Psoas muscle (tissue), 8 donors: ENCODE measurements around the gene MMEL1. TPM values are rescaled to one million over a fixed set of nuclear protein-coding genes. Genes with fewer than 3 reads are reported as not detected.
"Not testable (repeated sequence)": the region's sequence is repeated elsewhere in the genome, so short reads cannot be mapped to it uniquely, and the experiment has no call there.

ENCODE experiments used
- ATAC-seq, 4 donors: fragments of 200-7000 bp; cut with Tn5 transposase; one replicate each; pipeline ENCODE4 v1.9.1; 2020; ENCODE audit warnings: moderate library complexity in 3 of 4, mild to moderate bottlenecking in 2 of 4
- DNase-seq, 2 donors: peaks; one replicate each; pipeline ENCODE4 v3.0.0-alpha.2; 2020
- H3K27ac ChIP-seq: fragments of 200-600 bp; one replicate; pipeline ENCODE4 v1.8.0; 2022
- H3K27me3 ChIP-seq, 3 donors: fragments of 200-600 bp in 1 of 3; one replicate each; pipeline versions ENCODE4 v1.6.1 to v1.8.0; 2013 to 2022; ENCODE audit warnings: low read length in 2 of 3, mild to moderate bottlenecking in 2 of 3, moderate library complexity in 1 of 3; ENCODE audit not compliant: insufficient read depth in 3 of 3
- H3K36me3 ChIP-seq, 2 donors: fragments of 200-600 bp in 1 of 2; one replicate each; pipeline versions ENCODE4 v1.6.1 to v1.8.0; 2013 to 2022; ENCODE audit warnings: low read depth in 1 of 2, mild to moderate bottlenecking in 1 of 2, moderate library complexity in 1 of 2; ENCODE audit not compliant: insufficient read depth in 1 of 2
- H3K4me1 ChIP-seq: fragments of 200-600 bp; one replicate; pipeline ENCODE4 v1.8.0; 2022
- H3K4me3 ChIP-seq: fragments of 200-600 bp; one replicate; pipeline ENCODE4 v1.8.0; 2022; ENCODE audit warnings: mild to moderate bottlenecking
- H3K9me3 ChIP-seq: fragments of 200-600 bp; one replicate; pipeline ENCODE4 v1.8.0; 2022
- WGBS, 3 donors: extraction: QIAGEN DNeasy Blood & Tissue Kit; methylation state at CpG; one replicate each; pipeline versions ENCODE4 v1.1.6 to v1.1.7; 2013; 5-methylcytosine and 5-hydroxymethylcytosine counted together
- intact Hi-C, 2 donors: fragments of 100-400 bp; cut with DNase I; formaldehyde crosslinking; loops; one replicate each; pipeline versions ENCODE4 v1.11.0 to v1.14.2; 2022
- polyA plus RNA-seq, 3 donors: library from polyadenylated mRNA; stranded (reverse); fragments of 200-250 nt; gene quantifications; one replicate each; pipeline ENCODE4 v1.2.3, GENCODE V29; 2013
- total RNA-seq, 4 donors: library from RNA; stranded (reverse); fragmentation: NEBNext Ultra II Directional in 2 of 4; extraction: Animal tissue kit (Norgen Biotek cat#: 25700) in 2 of 4; gene quantifications; one replicate each; pipeline versions ENCODE4 v1.2.1 to v1.2.4, GENCODE V29; 2021 to 2023
- TF ChIP-seq, protein P1 (sequence below): fragments of 200-600 bp; IDR thresholded peaks from one replicate; pipeline ENCODE4 v1.8.0; 2022; ENCODE audit warnings: antibody characterized with exemption
- donor health status: healthy with polysubstance abuse.
- donor health status: DM: no; HTN: no; CAD: no; lungs with moderate emphysema.
- donor health status: Bipolar disorder and iron deficiency.
- donor health status: healthy.
- donor health status: DM: yes; HTN: yes; CAD: no.
- donor health status: DM: no; HTN: no; CAD: no.
- donor health status: DM: no; HTN: no; CAD: no.
- donor health status: DM: yes; HTN: yes; CAD: no.

Gene MMEL1
- total and polyA plus RNA-seq, 7 donors, result 0.08 to 0.89 (median 0.21) TPM; not detected in 2

DNA sequence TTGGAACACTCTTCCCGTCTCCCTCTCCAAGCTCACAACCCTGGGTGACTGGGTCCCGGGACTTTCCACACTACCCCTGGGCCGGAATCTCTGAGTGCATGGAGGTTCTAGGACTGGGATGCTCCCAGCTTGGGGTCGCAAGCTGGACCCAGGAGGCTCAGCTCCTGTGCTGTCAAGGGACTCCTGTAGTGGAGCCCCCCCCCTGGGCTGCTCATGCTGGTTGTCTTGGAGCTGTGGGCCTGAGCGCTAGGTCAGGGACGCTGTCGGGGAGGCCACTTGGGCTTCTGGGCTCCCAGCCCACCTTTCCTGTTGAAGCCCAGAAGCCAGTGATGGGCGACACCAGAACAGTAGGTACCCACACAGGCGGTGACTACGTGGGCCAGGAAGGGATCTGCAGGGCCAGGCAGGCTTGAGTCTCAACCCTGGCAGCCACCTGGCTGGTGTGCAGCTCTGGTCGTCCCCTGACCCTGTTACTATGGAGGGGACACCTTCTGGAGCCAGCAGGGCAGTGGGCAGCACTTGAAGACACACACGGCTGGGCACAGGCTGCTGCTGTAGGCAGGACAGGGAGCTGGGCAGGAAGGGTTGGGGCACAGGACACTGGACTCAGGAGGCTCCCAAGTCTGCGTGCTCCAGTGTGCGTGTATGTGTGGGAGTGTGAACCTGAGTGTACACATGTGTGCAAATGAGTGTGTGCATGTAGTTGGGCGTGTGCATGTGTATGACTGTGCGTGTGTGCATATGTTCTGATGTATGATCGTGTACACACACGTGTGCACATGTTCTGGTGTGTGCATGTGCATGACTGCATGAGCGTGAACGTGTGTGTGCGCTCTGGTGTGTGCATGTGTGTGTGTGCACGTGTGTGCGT is 3.0 kb downstream of the MMEL1 start:
- no peak overlapping the region for H3K4me3 ChIP-seq
- H3K27me3 ChIP-seq, result peaks cover 0 to 71% (median 15%) of the 10 kb centered on the region in 3 donors
- no peaks in the 10 kb centered on the region for H3K9me3 ChIP-seq
- TF ChIP-seq, protein P1, sequence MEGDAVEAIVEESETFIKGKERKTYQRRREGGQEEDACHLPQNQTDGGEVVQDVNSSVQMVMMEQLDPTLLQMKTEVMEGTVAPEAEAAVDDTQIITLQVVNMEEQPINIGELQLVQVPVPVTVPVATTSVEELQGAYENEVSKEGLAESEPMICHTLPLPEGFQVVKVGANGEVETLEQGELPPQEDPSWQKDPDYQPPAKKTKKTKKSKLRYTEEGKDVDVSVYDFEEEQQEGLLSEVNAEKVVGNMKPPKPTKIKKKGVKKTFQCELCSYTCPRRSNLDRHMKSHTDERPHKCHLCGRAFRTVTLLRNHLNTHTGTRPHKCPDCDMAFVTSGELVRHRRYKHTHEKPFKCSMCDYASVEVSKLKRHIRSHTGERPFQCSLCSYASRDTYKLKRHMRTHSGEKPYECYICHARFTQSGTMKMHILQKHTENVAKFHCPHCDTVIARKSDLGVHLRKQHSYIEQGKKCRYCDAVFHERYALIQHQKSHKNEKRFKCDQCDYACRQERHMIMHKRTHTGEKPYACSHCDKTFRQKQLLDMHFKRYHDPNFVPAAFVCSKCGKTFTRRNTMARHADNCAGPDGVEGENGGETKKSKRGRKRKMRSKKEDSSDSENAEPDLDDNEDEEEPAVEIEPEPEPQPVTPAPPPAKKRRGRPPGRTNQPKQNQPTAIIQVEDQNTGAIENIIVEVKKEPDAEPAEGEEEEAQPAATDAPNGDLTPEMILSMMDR, result no peak
- H3K27ac ChIP-seq, result no peak overlapping the region
- WGBS, 3 donors, result 80 to 83% (median 82%) methylated on average over 23 of the region's 23 CpGs
- no peaks in the 10 kb centered on the region for H3K4me1 ChIP-seq
- DNase-seq (no peak), ATAC-seq (no peak)
- intact Hi-C loops, result no loop called here
- H3K36me3 ChIP-seq, result no peaks in the 10 kb centered on the region

DNA sequence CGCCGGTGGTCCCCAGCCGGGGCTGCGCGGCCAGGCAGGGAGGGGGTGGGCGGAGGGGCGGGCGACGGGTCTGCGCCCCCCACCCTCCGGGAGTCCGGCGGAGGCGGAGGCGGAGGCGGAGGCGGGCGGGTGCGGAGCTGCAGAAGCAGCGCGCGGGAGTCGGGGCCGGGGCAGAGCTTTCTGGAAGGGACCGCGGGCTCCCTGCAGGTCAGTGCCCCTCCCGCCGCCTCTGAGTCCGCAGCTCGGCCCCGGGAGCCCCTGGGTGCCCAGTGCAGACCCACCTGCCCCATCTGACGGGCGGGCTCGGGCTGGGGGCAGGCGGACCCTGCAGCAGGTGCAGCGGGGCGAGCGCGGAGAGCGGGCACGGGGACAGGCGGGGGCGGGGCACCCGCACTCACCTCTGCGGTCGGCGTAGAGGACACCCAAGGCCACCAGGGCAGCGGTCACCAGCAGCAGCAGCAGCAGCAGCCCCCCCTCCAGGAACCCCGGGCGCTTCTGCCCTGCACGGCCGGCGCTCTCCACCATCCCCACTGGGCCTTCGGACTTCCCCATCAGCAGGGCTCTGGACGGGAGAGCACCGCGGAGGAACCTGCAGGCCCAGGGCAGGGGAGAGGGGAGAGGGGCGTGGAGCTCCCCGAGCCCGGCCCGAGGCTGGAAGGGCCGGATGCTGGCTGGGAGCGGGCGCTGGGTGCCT is 3.7 kb downstream of the MMEL1 start:
- Histone ChIP-seq H3K27me3 (peaks cover 0 to 72% (median 15%) of the 10 kb centered on the region in 3 donors), H3K4me3 (no peak overlapping the region), H3K36me3 (no peaks in the 10 kb centered on the region), H3K4me1 (no peaks in the 10 kb centered on the region), H3K27ac (no peak overlapping the region), H3K9me3 (no peaks in the 10 kb centered on the region)
- DNase-seq (no peak), ATAC-seq (no peak)
- intact Hi-C loops, result no loop called here
- 1 to 2% (median 1%) methylated on average over 23 to 64 of the region's 64 CpGs for WGBS, 3 donors
- TF ChIP-seq, protein P1, result no peak

DNA sequence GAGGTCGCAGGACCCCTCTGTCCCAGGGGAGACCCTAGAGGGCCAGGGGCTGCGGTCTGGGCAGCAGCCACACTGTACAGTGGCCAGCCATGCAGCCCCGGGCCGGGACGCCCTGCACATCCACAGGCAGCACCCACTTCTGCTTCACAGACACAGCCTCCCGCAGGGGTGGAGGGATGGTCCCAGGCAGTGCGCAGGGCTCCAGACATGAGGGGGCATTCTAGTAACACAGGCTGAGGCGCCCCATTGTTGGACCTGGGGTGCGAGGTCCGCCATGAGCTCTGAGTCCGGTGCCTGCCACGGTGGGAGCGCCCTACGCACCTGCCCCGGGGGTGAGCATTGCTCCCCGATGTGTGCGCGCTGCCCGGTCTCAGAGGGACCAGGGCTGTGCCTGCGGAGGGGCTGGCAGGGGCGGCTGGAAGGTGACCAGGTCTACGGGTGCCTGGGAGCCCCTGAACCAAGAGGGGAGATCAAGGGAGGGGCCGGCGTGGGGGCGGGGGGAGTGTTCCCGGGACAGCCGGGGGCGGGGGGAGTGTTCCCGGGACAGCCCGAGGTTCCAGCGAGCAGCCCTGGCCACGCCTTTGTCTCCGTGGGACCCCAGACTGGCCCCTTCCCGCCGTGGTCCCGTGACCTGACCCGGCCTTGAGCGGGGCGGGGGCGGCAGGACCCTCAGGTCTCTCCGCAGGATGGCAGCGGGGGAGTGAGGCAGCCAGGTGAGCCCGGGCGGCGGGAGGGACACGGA is 4.5 kb downstream of the MMEL1 start:
- TF ChIP-seq, protein P1, result no peak
- intact Hi-C loops, result no loop called here
- Histone ChIP-seq H3K9me3 (no peaks in the 10 kb centered on the region), H3K36me3 (no peaks in the 10 kb centered on the region), H3K27me3 (peaks cover 0 to 69% (median 15%) of the 10 kb centered on the region in 3 donors), H3K27ac (no peak overlapping the region), H3K4me1 (no peaks in the 10 kb centered on the region), H3K4me3 (no peak overlapping the region)
- 7 to 10% (median 8%) methylated on average over 35 to 46 of the region's 46 CpGs for WGBS, 3 donors
- no peak for DNase-seq
- ATAC-seq, result no peak

DNA sequence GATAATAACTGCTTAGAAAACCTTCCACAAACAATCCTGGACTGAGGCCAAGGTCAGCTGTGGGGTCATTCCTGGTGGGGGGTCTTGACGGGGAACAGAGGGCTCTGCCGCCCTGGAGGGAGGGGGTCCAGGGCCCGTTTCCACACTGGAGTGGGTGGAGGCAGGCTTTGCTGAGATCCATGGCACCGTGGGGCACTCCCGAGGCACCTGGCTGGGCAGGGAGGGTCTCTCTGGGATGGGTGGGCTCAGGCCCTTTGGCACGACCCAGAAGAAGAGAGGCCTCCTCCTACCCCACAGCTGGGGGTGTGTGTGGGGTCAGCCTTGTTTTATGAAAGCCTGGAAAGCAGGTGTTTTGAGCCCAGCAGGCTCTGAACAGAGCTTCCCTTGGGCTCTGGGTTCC is 5.1 kb downstream of the MMEL1 start:
- Histone ChIP-seq H3K36me3 (no peaks in the 10 kb centered on the region), H3K4me3 (no peak overlapping the region), H3K9me3 (no peaks in the 10 kb centered on the region), H3K27me3 (peaks cover 0 to 63% (median 12%) of the 10 kb centered on the region in 3 donors), H3K27ac (no peak overlapping the region), H3K4me1 (no peaks in the 10 kb centered on the region)
- intact Hi-C loops, result no loop called here
- no peak for ATAC-seq
- TF ChIP-seq, protein P1, result no peak
- no peak for DNase-seq
- WGBS, 3 donors, result 21 to 27% (median 24%) methylated on average over 6 of the region's 6 CpGs

DNA sequence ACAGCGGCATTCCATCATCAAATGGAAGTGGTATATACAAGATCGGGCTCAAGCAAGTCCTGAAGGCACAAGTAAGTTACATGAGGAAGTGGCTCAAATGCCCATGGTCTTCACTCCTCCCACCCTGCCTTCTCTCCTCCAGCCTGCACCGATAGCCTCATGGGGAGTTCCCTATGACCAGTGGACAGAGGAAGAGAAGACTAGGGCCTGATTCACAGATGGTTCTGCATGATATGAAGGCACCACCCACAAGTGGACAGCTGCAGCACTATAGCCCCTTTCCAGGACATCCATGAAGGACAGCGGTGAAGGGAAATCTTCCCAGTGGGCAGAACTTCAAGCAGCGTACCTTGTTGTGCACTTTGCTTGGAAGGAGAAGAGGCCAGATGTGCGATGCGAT is 7.1 kb downstream of the MMEL1 start:
- H3K36me3 ChIP-seq, H3K4me1 ChIP-seq, H3K27ac ChIP-seq, intact Hi-C loops, DNase-seq, H3K9me3 ChIP-seq, ATAC-seq, H3K4me3 ChIP-seq: not testable (repeated sequence)
- WGBS, 3 donors, result 48 to 60% (median 51%) methylated on average over 7 of the region's 7 CpGs
- H3K27me3 ChIP-seq, result peaks cover 0 to 60% (median 8%) of the 10 kb centered on the region in 3 donors
